SK-N-SH (cell line): ENCODE measurements around the gene TMEM132D. TPM values are rescaled to one million over a fixed set of nuclear protein-coding genes. Genes with fewer than 3 reads are reported as not detected.

ENCODE experiments used
- CTCF ChIA-PET: fragments of 300-600, 350-600 bp; formaldehyde crosslinking; extraction: SDS; loops from one replicate; lab custom pipeline; 2021; lab: Yijun Ruan, JAX
- POLR2A ChIA-PET: fragments of 350-600 bp; sonication (Branson Sonifier 250); formaldehyde crosslinking; extraction: SDS; loops from one replicate; lab custom pipeline; 2020; ENCODE audit warnings: antibody characterized with exemption, inconsistent platforms; lab: Yijun Ruan, JAX
- DNase-seq: peaks from one replicate; pipeline ENCODE4 v3.0.0; 2012
- H2AFZ ChIP-seq: fragments of 200-600 bp; sonication (generic); 2 replicates; pipeline ENCODE4 v1.8.1; 2016; ENCODE audit warnings: antibody characterized with exemption, mild to moderate bottlenecking, low read depth
- H3F3A ChIP-seq: fragments of 200-600 bp; sonication (generic); replicated peaks from 2 replicates; pipeline ENCODE3; 2016; ENCODE audit warnings: antibody characterized with exemption, mild to moderate bottlenecking; ENCODE audit not compliant: insufficient read depth
- H3K27ac ChIP-seq, 2 experiments: fragments of 200-500 bp in 1 of 2; fragments of 200-600 bp in 1 of 2; sonication (Bioruptor generic) in 1 of 2; sonication (generic), shearing (Covaris generic) in 1 of 2; 2 replicates each; pipeline versions ENCODE4 v1.5.1 to v1.6.1; 2014 to 2016; ENCODE audit warnings: low read depth in 2 of 2, inconsistent platforms in 1 of 2, low read length in 1 of 2, mild to moderate bottlenecking in 1 of 2, mixed read lengths in 1 of 2
- H3K27me3 ChIP-seq: fragments of 200-600 bp; sonication (generic), shearing (Covaris generic); 2 replicates; pipeline ENCODE4 v1.6.1; 2016; ENCODE audit warnings: mixed run types; ENCODE audit not compliant: insufficient read depth
- H3K36me3 ChIP-seq, 2 experiments: fragments of 200-500 bp in 1 of 2; fragments of 200-600 bp in 1 of 2; sonication (Bioruptor generic) in 1 of 2; sonication (generic) in 1 of 2; replicated peaks in 1 of 2; 2 replicates each; pipeline versions ENCODE3 to v1.5.1; 2014 to 2016; ENCODE audit warnings: low read length in 1 of 2, mild to moderate bottlenecking in 1 of 2; ENCODE audit not compliant: insufficient read depth in 2 of 2, control insufficient read depth in 1 of 2
- H3K4me1 ChIP-seq, 2 experiments: fragments of 200-500 bp in 1 of 2; fragments of 200-600 bp in 1 of 2; sonication (Bioruptor generic) in 1 of 2; sonication (generic), shearing (Covaris generic) in 1 of 2; 2 replicates each; pipeline versions ENCODE4 v1.5.1 to v1.6.1; 2014 to 2016; ENCODE audit warnings: low read depth in 1 of 2, low read length in 1 of 2, mixed run types in 1 of 2; ENCODE audit not compliant: insufficient read depth in 2 of 2, control insufficient read depth in 1 of 2
- H3K4me2 ChIP-seq: fragments of 200-600 bp; sonication (generic), shearing (Covaris generic); 2 replicates; pipeline ENCODE4 v1.6.1; 2017; ENCODE audit warnings: mixed run types
- H3K4me3 ChIP-seq, 2 experiments: fragments of 200-500 bp in 1 of 2; fragments of 200-600 bp in 1 of 2; sonication (Bioruptor generic) in 1 of 2; sonication (generic), shearing (Covaris generic) in 1 of 2; 2 replicates each; pipeline versions ENCODE4 v1.5.1 to v1.8.1; 2014 to 2016; ENCODE audit warnings: low read depth in 2 of 2, inconsistent platforms in 1 of 2, low read length in 1 of 2, mild to moderate bottlenecking in 1 of 2, mixed read lengths in 1 of 2, moderate library complexity in 1 of 2
- H3K79me2 ChIP-seq: fragments of 200-600 bp; sonication (generic); 2 replicates; pipeline ENCODE4 v1.8.1; 2017; ENCODE audit warnings: mild to moderate bottlenecking; ENCODE audit not compliant: insufficient read depth
- H3K9ac ChIP-seq: fragments of 200-600 bp; sonication (generic); 2 replicates; pipeline ENCODE4 v1.6.1; 2017; ENCODE audit warnings: mixed run types
- H3K9me2 ChIP-seq: fragments of 200-600 bp; sonication (generic); 2 replicates; pipeline ENCODE4 v1.6.1; 2017; ENCODE audit warnings: mixed run types
- H3K9me3 ChIP-seq: fragments of 200-600 bp; sonication (generic); 2 replicates; pipeline ENCODE4 v1.6.1; 2017; ENCODE audit warnings: mixed run types, mild to moderate bottlenecking, moderate library complexity
- H4K20me1 ChIP-seq: fragments of 200-600 bp; sonication (generic); 2 replicates; pipeline ENCODE4 v1.6.1; 2017; ENCODE audit warnings: mild to moderate bottlenecking, mixed run types; ENCODE audit not compliant: insufficient read depth
- CHD2 ChIP-seq: fragments of 150-350 bp; IDR thresholded peaks from 2 replicates; pipeline ENCODE4 v1.6.1; 2018; ENCODE audit warnings: low read length; ENCODE audit not compliant: partially characterized antibody
- ELF1 ChIP-seq: IDR thresholded peaks from 2 replicates; pipeline ENCODE4 v1.4.0; 2012
- FOSL2 ChIP-seq: IDR thresholded peaks from 2 replicates; pipeline ENCODE4 v1.4.0; 2012; ENCODE audit warnings: low read depth, mild to moderate bottlenecking, moderate library complexity, borderline replicate concordance
- FOXJ3 ChIP-seq: sonication (generic); formaldehyde crosslinking; IDR thresholded peaks from 2 replicates; pipeline ENCODE4 v1.5.1; 2020; ENCODE audit warnings: mild to moderate bottlenecking, missing genetic modification reagents
- GABPA ChIP-seq: IDR thresholded peaks from 2 replicates; pipeline ENCODE4 v1.4.0; 2012; ENCODE audit warnings: low read depth, mild to moderate bottlenecking
- MEF2A ChIP-seq: IDR thresholded peaks from 2 replicates; pipeline ENCODE4 v1.4.0; 2012; ENCODE audit warnings: low read depth, borderline replicate concordance
- POLR2AphosphoS5 ChIP-seq: IDR thresholded peaks from 2 replicates; pipeline ENCODE4 v1.6.1; 2012; ENCODE audit warnings: low read depth, low read length
- REST ChIP-seq: IDR thresholded peaks from 2 replicates; pipeline ENCODE4 v1.6.1; 2012; ENCODE audit warnings: mild to moderate bottlenecking, low read depth, low read length, moderate library complexity
- RXRA ChIP-seq: IDR thresholded peaks from 2 replicates; pipeline ENCODE4 v1.4.0; 2012; ENCODE audit warnings: low read depth, mild to moderate bottlenecking, borderline replicate concordance
- SMC3 ChIP-seq: IDR thresholded peaks from 2 replicates; pipeline ENCODE4 v1.6.1; 2012; ENCODE audit warnings: low read depth, low read length, improper control_type of control experiment
- TAF1 ChIP-seq: IDR thresholded peaks from 2 replicates; pipeline ENCODE4 v1.6.1; 2012; ENCODE audit warnings: low read depth, mild to moderate bottlenecking, low read length, moderate library complexity, borderline replicate concordance
- TCF12 ChIP-seq: IDR thresholded peaks from 2 replicates; pipeline ENCODE4 v1.4.0; 2012
- WGBS: methylation state at CpG from one replicate; pipeline ENCODE4 v1.1.6; 2017; ENCODE audit warnings: low lambda C conversion rate; 5-methylcytosine and 5-hydroxymethylcytosine counted together
- polyA plus RNA-seq, 3 experiments: library from polyadenylated mRNA; depleted of rRNA; stranded (reverse); fragments of >200 nt; gene quantifications; 2 replicates each; pipeline ENCODE4 v1.2.3, GENCODE V29; 2012
- TF ChIP-seq, protein P1 (sequence below): IDR thresholded peaks from 2 replicates; pipeline ENCODE4 v1.4.0; 2012; ENCODE audit warnings: low read depth, borderline replicate concordance
- TF ChIP-seq, protein P2 (sequence below): fragments of 150-350 bp; IDR thresholded peaks from 2 replicates; pipeline ENCODE4 v1.6.1; 2017; ENCODE audit warnings: antibody characterized with exemption, low read length, low read depth, borderline replicate concordance
- TF ChIP-seq, protein P3 (sequence below): IDR thresholded peaks from 2 replicates; pipeline ENCODE4 v1.4.0; 2012; ENCODE audit warnings: low read depth, borderline replicate concordance
- TF ChIP-seq, protein P4 (sequence below): IDR thresholded peaks from 2 replicates; pipeline ENCODE4; 2012

TMEM132D gene
- polyA plus RNA-seq, 1 of the 3 experiments (the other 2 are of a cell fraction) = not detected

- Histone ChIP-seq H3K27ac (no peak overlapping the region), H3K27me3 (no peaks in the 10 kb centered on the region), H3K9me2 (no peaks in the 10 kb centered on the region), H3K9ac (no peak overlapping the region)
- 0% methylated on average over 3 of the region's 11 CpGs for WGBS
- TF ChIP-seq REST (no peak), POLR2AphosphoS5 (no peak), GABPA (no peak), FOXJ3 (CRISPR knock-in tag) (no peak), FOSL2 (no peak), ELF1 (no peak), MEF2A (no peak), CHD2 (no peak), TAF1 (no peak)
- TF ChIP-seq, protein P1, sequence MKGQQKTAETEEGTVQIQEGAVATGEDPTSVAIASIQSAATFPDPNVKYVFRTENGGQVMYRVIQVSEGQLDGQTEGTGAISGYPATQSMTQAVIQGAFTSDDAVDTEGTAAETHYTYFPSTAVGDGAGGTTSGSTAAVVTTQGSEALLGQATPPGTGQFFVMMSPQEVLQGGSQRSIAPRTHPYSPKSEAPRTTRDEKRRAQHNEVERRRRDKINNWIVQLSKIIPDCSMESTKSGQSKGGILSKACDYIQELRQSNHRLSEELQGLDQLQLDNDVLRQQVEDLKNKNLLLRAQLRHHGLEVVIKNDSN = no peak
- TF ChIP-seq, protein P2, sequence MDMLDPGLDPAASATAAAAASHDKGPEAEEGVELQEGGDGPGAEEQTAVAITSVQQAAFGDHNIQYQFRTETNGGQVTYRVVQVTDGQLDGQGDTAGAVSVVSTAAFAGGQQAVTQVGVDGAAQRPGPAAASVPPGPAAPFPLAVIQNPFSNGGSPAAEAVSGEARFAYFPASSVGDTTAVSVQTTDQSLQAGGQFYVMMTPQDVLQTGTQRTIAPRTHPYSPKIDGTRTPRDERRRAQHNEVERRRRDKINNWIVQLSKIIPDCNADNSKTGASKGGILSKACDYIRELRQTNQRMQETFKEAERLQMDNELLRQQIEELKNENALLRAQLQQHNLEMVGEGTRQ = no peak
- TF ChIP-seq, all 33 proteins: peak for 0
- H4K20me1 ChIP-seq = no peaks in the 10 kb centered on the region
- no peak for DNase-seq
- H3K36me3 ChIP-seq = no peaks in the 10 kb centered on the region
- no peaks in the 10 kb centered on the region for H3K9me3 ChIP-seq
- H2AFZ ChIP-seq = no peak overlapping the region
- H3F3A ChIP-seq = no peaks in the 10 kb centered on the region
- no peak overlapping the region for H3K4me3 ChIP-seq
- POLR2A ChIA-PET = no interaction called here
- H3K4me2 ChIP-seq = no peak overlapping the region
- H3K79me2 ChIP-seq = no peaks in the 10 kb centered on the region
- CTCF ChIA-PET = no interaction called here
- no peaks in the 10 kb centered on the region for H3K4me1 ChIP-seq
Observed at GRCh38 chr12:129150721-129151120, 753.1 kb downstream of the TMEM132D start.

DNA sequence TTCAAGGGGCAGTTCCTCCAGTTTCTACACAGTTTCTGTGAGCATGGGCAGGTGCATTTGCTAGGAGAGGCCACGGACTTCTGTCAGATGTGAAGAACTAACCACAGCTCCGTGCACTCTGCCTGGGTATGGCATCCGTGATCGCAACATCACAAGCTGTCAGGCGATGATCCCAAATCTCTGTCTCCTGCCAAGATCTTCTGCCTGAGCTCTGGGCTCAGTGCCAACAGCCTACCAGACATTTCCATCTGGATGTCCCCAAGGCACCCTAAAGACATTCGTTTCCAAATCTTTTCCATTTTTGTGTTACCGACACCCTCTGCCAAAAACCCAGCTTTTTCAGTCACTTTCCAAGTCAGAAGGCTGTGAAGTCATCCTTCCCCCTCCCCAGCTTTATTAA lies 758.4 kb downstream of the TMEM132D start:
- H3K9me2 ChIP-seq = no peaks in the 10 kb centered on the region
- no peaks in the 10 kb centered on the region for H3F3A ChIP-seq
- no peaks in the 10 kb centered on the region for H3K79me2 ChIP-seq
- H3K4me2 ChIP-seq = no peak overlapping the region
- H3K4me3 ChIP-seq = no peak overlapping the region
- no peaks in the 10 kb centered on the region for H3K4me1 ChIP-seq
- H2AFZ ChIP-seq = no peak overlapping the region
- H3K36me3 ChIP-seq = no peaks in the 10 kb centered on the region
- 14% methylated on average over 6 of the region's 7 CpGs for WGBS
- CTCF ChIA-PET = no interaction called here
- no peaks in the 10 kb centered on the region for H3K9me3 ChIP-seq
- H3K27ac ChIP-seq = no peak overlapping the region
- no peaks in the 10 kb centered on the region for H3K27me3 ChIP-seq
- no peak for DNase-seq
- H3K9ac ChIP-seq = no peak overlapping the region
- POLR2A ChIA-PET = no interaction called here
- H4K20me1 ChIP-seq = no peaks in the 10 kb centered on the region
- TF ChIP-seq TCF12 = no peak
- TF ChIP-seq MEF2A = no peak
- TF ChIP-seq GABPA = no peak
- TF ChIP-seq, protein P3, sequence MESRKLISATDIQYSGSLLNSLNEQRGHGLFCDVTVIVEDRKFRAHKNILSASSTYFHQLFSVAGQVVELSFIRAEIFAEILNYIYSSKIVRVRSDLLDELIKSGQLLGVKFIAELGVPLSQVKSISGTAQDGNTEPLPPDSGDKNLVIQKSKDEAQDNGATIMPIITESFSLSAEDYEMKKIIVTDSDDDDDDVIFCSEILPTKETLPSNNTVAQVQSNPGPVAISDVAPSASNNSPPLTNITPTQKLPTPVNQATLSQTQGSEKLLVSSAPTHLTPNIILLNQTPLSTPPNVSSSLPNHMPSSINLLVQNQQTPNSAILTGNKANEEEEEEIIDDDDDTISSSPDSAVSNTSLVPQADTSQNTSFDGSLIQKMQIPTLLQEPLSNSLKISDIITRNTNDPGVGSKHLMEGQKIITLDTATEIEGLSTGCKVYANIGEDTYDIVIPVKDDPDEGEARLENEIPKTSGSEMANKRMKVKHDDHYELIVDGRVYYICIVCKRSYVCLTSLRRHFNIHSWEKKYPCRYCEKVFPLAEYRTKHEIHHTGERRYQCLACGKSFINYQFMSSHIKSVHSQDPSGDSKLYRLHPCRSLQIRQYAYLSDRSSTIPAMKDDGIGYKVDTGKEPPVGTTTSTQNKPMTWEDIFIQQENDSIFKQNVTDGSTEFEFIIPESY = no peak
- TF ChIP-seq, protein P4, sequence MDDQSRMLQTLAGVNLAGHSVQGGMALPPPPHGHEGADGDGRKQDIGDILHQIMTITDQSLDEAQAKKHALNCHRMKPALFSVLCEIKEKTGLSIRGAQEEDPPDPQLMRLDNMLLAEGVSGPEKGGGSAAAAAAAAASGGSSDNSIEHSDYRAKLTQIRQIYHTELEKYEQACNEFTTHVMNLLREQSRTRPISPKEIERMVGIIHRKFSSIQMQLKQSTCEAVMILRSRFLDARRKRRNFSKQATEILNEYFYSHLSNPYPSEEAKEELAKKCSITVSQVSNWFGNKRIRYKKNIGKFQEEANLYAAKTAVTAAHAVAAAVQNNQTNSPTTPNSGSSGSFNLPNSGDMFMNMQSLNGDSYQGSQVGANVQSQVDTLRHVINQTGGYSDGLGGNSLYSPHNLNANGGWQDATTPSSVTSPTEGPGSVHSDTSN = no peak
- no peak for TF ChIP-seq POLR2AphosphoS5
- TF ChIP-seq, protein P2 = no peak
- no peak for TF ChIP-seq RXRA
- TF ChIP-seq SMC3 = no peak
